Inferior parietal cortex (tissue), 1 donor: ENCODE measurements around the gene ZNF414.
A peak's percentile ranks its signal among the peaks of the same experiment; 100 is the strongest.
"Not testable (repeated sequence)": the region's sequence is repeated elsewhere in the genome, so short reads cannot be mapped to it uniquely, and the experiment has no call there.

ENCODE experiments used
- DNase-seq: peaks from one replicate; pipeline ENCODE4 v3.0.0-alpha.2; 2016; ENCODE audit errors: extremely low spot score

The ZNF414 gene

DNA sequence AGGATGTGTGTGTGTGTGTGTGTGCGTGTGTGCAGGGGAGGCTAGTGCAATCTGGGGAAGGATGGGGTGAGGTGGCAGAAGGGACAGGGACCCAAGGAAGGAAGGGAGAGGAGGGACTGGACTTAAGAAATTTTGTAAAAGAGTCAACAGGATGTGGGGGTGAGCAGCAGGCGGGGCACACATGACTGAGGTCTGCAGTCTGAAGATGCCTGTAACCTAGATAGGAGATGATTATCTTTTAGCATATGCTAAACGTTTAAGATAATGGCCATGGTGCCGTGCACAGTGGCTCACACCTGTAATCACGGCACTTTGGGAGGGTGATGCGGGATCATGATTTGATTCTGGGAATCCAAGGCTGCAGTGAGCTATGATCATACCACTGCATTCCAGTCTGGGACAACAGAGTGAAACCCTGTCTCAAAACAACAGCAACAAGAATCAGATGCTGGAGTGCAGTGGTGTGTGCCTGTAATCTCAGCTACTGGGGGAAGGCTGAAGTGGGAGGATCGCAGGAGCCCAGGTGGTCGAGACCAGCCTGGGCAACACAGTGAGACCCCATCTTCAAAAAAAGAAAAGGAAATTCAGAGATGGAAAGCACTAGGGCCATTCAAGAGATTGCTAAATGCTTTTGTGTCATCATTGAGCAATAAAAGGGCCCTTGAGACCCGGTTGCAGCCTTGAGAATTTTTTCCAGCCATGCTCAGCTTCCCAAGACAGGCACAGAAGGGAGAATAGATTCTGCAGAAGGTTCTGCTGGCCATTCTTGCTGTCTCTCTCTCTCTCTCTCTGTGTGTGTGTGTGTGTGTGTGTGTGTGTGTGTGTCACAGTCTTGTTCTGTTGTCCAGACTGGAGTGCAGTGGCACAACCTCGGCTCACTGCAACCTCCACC is 3.8 kb upstream of the ZNF414 start:
- no peak for DNase-seq

DNA sequence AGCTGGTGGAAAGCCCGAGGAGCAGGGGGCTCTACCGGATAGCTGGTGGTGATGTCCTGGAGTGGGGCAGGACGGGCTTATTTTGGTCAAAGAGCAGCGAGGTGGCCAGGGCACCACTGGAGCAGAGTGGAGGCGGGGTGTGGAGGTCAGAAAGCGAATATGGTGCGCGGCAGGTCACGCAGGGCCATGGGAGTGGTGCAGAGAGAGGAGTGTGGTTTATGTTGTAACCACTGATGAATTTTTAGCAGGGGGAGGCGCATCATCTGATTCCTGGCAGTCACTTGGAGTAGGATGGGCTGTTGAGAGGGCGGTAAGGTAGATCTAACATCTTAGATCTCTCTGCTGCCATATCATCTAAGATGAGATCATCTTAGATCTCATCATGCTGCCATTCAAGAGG is 1.4 kb upstream of the ZNF414 start:
- no peak for DNase-seq

DNA sequence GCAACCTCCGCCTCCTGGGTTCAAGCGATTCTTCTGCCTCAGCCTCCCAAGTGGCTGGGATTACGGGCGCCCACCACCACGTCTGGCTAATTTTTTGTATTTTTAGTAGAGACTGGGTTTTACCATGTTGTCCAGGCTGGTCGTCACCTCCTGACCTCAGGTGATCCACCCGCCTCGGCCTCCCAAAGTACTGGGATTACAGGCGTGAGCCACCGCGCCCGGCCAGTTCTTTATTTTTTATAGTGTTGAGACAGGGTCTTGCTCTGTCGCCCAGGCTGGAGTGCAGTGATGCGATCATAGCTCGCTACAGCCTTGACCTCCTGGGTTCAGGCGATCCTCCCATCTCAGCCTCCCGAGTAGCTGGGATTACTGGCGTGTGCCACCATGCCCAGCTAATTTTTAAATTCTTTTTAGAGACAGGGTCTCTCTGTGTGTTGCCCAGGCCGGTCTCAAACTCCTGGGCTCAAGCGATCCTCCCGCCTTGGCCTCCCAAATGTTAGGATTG is 590 bp upstream of the ZNF414 start:
- DNase-seq: not testable (repeated sequence)

DNA sequence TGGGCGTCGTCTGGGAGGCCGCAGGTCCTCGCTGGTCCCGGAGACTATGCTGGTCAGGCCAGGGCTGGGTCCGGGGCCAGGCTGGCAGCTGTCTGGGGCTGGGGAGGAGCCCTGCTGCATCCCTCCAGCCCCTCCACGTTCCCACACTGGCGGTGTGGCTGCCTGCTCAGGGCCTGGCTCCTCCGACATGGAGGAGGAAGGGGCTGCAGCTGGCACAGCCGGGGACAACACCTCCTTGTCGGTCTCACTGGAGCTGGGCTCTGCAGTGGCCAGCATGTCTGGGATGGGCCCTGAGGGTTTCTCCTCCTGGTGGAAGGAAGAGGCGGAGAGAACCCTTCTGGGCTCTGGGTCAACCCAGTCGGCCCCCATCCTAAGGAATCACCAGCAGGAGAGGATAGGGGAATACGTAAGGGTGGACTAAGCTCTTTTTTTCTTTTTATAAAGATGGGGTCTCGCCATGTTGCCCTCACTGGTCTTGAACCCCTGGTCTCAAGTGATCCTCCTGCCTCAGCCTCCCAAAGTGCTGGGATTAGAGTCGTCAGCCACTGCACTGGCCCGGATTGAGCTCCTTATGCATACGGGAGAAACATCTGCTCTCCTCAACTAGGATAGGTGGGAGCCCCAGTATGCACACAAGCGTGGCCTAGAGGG is 806 bp downstream of the ZNF414 start:
- no peak for DNase-seq

DNA sequence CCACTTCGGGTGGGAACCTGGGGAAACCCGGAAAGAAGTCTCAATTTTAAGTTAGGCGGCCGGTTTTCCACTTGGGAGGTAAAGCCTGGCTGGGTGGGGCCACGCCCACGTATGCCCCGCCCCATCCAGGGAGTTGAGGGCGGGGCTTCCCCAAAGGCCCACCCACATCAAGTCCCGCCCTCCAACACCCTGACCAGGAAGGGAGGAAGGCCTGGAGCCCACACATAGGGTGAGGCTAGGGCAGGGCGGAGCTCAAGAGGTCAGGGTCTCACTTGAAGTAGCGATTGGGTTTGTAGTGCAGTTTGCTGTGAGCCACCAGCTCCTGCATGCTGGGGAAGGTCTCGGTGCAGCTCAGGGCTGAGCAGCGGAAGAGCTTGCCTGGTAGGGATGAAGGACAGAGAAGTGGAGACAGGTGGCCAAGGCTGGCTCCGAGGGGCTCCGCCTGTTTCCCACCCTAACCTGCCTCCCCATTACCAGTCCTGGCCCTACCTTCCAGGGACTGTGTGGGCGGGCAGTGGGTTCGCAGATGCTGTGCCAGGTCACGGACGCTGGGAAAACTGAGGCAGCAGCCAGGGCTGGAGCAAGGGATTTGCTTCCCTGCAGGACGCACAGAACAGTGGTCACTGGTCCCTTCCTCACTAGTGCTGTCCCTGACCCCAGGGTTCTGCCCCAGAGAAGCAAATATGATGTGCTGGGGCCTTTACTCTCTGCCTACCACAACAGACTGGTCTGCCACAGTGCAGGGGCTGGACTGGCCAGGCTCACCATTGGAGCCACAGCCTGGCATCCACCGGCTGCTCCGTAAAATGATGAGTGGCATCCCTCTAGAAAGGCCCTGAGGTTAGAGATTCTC is 1.6 kb downstream of the ZNF414 start:
- no peak for DNase-seq

DNA sequence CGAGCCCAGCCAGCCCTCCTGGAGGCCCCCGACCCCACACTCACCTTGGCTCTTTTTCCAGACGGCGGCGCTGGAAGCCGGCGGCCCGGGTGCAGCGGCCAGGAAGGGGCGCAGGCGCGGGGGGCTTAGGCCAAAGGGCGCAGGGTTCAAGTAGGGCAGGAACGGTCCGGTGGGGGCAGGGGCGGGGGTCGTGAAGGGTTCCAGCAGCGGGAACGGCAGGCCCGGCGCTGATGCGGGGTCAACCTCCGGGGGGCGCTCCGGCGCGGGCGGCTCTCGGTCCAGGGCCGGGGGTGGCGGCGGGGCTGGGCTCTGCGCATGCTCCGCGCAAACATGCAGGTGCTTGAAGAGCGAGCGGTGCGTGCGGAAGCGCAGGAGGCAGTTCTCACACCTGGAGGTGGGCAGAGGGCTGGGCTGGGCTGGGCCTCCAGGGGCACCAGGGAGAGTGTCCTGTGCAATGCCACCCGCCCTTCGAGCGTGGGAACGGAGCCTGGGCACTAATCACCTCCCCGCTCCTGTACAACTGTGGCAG is 2.3 kb downstream of the ZNF414 start:
- no peak for DNase-seq

DNA sequence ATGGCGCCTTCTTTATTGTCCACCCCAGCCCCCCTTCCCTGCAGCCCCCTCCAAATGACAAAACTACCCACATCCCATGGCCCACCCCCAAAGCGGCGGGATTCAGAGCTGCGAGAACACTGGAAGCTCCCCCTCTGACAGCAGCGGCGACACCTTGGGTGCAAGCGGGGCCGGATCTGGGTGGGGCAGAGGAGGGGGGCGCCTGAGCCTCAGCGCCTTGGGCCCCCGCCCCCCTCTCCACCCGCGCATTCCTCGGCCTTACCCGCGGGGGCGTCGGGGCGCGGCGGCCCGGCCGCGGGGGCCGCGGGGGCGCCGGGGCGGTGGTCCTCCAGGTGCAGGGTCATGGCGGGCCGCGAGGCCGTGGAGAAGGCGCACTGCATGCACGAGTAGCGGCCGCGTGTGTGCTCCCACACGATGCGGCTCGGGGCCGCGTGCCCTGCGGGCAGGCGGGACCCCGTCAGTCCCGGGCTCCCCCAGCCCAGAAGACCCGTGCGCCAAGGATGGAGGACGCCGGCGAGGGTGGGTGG is 3.3 kb downstream of the ZNF414 start:
- no peak for DNase-seq

DNA sequence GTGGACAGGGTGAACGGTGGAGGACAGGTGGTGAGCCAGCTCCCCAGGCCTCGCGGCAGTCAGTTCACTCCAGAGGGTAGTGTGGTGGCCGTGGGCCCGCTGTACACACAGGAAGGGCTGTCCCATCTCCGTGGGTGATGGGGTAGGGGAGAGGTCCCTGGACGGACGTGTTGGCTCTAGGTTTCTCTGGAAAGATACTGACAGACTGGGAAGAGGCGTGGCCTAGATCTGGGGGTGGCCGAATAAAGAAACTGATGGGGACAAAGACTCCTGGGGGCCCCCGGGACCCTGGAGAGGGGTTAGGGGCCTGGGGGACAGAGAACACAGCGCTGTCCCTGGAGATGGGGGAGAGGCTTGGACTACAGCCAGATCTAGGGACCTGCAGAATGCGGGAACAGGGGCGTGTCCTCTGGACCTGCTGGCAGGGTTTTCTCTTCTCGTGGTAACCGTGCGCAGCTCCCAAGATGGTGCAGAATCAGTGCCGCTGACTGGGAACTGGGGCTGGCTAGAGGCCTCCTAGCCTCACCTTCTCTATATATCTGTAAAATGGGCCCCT is 7.5 kb downstream of the ZNF414 start:
- DNase-seq: no peak

DNA sequence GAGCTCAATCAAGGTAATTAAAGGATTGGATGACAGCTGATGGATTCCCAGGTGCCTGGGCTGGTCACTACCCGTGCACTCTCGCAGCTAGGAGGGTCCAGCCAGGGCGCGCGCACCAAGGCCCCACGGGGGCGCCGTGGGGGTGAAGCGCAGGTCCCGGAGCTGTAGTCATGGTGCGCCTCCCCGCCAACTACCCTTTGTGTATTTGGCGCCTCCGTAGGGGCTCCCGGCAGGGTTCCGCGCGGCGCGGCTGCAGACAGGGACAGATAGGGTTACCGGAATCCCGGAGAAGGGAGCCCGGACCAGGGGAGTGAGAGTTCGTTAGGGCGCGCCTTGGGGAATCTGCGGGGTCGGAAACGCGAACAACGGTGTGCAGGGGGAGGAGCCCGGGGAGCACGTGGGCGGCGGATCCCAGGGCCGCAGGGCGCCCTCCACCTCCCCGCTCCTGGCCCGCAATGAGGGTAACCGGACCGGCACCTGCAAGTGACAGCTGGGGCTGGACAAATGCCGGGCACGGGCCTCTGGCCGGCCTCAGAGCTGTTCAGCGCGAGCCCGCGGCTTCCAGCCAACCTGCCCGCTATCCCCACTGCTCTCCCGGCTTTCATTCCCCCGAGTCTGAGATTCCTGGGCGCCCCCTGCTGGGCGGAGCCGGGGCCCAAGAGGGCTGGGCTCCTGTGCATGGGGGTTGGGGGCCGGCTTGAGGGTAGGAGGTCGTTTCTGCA is 8.1 kb downstream of the ZNF414 start:
- peak; percentile 75 for DNase-seq

DNA sequence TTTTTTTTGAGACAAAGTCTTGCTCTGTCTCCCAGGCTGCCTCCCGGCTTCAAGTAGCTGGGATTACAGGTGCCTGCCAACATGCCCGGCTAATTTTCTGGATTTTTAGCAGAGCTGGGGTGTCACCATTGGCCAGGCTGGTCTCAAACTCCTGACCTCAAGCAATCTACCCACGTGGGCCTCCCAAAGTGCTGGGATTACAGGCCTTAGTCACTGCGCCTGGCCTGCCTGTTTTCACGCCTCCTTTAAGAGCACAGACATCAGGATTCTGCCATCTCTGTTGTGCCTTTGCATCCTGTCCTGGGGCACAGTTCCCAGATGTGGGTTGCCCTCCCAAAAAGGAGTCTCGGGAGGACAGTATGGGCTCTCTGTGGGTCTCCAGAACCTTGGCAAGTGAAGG is 9.0 kb downstream of the ZNF414 start:
- no peak for DNase-seq

DNA sequence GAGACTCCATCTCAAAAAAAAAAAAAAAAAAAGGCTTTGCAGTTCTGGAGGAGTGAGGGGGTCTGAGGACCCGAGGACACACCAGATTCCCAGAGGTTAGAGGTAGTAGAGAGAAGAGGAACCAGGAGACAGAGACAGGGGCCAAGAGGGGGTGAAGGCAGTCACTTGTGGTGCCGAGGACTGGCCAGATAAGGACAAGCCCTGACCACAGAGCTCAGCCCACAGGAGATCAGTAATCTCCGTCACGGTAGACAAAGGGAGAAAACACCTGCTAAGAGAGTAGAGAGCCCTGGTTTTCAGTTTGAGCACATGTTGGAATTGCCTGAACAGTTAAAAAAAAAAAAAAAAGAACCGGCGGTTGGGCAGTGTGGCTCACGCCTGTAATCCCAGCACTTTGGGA is 9.8 kb downstream of the ZNF414 start:
- DNase-seq: no peak

DNA sequence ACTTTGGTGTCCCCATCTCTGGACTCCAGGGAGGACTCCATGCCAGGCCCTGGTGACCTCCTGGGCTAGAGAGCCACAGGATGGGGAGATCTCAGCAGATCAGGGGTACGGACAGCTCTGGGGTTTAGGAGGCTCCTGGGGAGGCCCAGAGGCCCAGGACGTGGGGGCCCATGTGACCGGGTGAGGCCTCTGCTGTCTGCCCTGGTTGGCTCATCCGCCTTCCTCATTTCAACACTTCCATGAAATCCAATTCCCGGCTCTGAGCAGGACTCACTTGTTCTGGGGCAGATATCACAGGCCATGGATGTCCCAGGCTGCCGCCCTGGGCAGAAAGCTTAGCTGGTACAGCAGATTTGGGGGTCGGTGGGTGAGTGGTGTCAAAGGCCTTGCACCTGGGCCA is 10.5 kb downstream of the ZNF414 start:
- no peak for DNase-seq

DNA sequence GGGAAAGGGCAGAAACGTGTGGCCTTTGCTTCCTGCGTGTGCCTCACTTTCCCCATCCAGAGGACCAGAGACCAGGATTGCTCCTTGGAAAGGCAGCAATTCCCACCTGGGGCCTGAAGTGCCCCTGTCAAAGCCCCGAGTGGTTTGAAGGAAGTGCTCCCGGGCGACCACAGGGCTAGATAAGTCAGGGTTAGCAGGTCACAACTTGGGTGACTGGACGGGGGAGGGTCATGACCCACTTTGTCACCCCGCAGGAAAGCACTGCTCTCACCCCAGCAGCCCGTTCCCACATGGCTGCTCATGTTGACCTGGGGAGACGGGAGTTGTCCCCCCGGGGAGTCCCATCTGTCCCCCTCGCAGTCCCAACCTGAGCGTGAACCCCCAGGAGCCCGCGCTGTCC is 12.0 kb downstream of the ZNF414 start:
- no peak for DNase-seq

DNA sequence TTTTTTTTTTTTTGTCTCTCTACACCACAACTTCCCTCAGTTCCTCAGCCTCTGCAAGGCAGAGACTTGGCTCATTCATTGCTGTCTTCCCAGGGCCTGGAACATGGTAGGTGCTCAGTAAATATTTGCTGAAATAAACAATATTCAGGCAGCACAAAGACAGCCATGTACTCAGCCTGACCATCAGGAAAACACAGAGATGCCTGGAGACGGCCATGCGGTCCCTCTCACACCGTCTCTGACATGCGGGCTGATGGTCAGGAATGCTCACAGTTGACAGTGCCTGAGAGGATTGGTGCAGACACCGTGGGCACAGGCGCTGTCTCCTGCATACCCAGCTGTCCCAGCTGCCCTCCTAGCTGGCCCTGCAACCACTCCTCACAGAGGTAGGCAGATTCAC is 12.5 kb downstream of the ZNF414 start:
- no peak for DNase-seq

DNA sequence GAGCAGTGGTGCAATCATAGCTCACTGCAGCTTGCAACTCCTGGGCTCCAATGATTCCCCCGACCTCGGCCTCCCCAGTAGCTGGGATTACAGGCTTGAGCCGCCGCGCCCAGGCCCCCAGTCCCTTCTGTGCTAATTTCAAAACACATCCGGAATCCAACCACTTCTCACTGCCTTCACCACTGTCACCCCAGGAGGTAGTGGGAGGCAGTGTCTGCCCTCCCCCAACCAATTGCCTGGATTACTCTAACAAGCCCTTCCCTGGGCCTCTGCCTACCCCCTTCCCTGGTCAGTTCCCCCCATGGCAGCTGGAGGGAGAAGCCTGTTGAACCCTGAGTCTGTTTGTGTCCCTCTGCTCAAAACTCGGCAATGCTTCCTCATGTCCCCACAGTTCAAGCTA is 13.8 kb downstream of the ZNF414 start:
- DNase-seq: no peak

DNA sequence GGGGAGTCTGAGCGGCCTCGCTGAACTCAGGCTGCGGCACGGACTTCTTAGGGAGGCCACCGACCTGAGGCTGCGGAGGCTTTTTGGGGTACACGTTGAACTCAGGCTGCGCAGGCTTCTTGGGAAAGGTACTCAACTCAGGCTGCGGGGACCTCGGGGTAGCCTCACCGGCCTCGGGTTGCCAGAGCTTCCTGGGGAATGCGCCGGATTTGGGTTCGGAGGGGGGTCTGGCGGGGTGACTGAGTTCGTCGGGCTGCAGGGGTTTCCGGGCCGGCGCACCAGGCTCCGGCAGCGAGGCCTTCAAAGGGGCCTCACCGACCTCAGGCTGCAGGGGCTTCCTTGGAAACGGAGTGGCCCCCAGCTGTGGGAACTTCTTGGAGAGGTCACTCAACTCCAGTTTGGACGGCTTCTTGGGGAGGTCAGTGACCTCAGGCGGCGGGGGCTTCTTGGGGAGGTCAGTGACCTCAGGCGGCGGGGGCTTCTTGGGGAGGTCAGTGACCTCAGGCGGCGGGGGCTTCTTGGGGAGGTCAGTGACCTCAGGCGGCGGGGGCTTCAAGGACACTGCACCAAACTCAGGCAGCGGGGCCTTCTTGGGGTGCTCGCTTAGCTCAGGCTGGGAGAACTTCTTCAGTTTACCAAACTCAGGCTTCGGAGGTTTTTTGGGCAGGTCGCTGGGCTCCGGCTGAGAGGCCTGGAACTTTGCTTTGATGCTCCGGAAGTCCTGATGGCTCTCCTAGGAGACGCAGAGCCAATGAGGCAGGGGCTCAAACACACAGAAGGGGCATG is 14.7 kb downstream of the ZNF414 start:
- no peak for DNase-seq

DNA sequence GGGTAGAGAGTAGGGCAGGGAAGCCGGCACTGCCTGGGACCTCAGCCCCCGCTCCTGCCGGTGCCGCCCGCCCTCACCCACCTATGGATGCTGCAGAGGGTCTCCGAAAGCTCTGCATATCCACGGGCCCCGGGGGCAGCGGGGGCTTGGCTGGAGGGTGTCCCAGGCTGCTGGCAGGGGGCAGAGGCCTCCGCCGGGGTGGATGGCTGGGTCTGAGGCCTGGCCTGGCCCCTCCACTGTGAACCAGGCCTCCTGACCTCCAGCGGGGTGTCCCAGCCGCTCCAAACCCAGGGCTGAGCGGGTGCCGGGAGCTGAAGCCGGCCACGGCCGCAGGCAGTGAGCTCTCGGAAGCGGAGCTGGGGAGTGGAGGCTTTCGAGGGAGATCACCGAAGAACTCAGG is 15.7 kb downstream of the ZNF414 start:
- no peak for DNase-seq

DNA sequence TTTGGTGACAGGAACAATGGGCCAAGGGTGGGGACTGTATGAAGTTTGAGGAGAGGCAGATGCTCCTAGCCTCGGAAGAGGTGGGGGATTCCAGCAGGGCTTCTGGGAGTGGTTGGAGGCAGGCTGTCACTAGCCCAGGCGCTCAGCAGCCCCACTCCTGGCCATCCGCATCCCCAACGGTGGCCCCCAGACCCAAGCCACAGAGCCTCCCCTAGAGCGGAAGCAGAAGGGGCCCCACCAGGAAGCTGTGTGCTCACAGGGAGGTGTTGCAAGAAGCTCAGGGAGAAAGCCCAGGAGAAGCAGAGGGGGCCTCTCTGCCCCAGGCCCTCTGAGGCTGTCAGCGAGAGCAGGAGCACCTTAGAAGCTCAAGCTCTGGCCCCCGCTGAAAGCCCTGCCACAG is 19.8 kb downstream of the ZNF414 start:
- DNase-seq: no peak

DNA sequence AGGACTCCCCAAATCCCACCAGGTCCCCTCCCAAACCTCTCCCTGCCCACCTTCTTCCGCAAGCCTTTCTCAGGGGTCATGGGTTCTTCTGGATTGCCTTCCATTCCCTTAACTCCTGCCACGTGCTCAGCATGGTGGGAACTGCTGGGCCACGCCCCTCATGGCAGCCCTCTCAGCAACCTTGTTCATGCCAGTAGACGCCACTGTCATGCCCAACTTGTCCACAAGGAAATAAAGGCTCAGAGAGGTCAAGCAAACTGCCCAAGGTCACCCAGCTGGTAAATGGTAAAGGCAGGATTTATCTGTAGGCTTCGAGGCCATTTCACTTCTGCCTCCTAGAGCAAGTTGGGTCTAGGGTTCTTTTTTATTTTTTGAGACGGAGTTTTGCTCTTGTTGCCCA is 22.4 kb downstream of the ZNF414 start:
- no peak for DNase-seq

DNA sequence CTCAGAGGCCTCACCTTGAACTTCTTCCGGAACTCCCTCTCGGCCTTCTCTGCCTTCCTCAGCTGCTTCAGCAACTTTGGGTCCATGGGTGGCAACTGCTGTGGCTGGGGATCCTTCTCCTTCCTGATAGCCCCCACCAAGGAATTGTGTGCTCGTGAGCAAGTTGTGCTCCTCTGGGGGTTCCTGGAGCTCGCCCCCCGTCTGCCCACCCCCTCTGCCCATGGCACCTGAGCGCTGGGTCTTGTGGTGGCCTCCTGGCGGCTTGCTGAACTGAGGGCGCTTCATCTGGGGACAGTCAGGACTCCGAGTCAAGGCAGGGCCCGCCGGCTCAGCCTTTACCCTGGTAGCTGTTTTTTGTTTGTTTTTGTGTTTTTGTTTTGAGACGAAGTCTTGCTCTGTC is 23.1 kb downstream of the ZNF414 start:
- no peak for DNase-seq
